CD14-positive monocyte (primary cell): ENCODE measurements around the gene AP4M1. TPM values are rescaled to one million over a fixed set of nuclear protein-coding genes. Genes with fewer than 3 reads are reported as not detected.

Source experiments
- DNase-seq, 3 donors: peaks; one replicate each; pipeline ENCODE4 v3.0.0-alpha.2; 2011 to 2022
- H2AFZ ChIP-seq: 2 replicates; pipeline ENCODE4 v1.6.0; 2012; ENCODE audit warnings: mild to moderate bottlenecking, low read depth, low read length, inconsistent platforms; ENCODE audit not compliant: insufficient read depth, poor library complexity, severe bottlenecking
- H3K27ac ChIP-seq, 2 donors: 1 replicate in 1 of 2; 2 replicates in 1 of 2; pipeline ENCODE4 v1.5.1; 2012 to 2013; ENCODE audit warnings: low read length in 2 of 2, control low read depth in 1 of 2, inconsistent platforms in 1 of 2, low read depth in 1 of 2, mild to moderate bottlenecking in 1 of 2
- H3K27me3 ChIP-seq, 2 donors: one replicate each; pipeline versions ENCODE4 v1.6.0 to v1.6.1; 2011 to 2013; ENCODE audit warnings: low read length in 2 of 2; ENCODE audit not compliant: control insufficient read depth in 2 of 2, insufficient read depth in 2 of 2
- H3K36me3 ChIP-seq, 2 donors: replicated peaks in 1 of 2; 1 replicate in 1 of 2; 2 replicates in 1 of 2; pipeline versions ENCODE4 v1.5.1 to v1.6.1; 2012 to 2013; ENCODE audit warnings: low read length in 2 of 2, control low read depth in 1 of 2, inconsistent platforms in 1 of 2, mild to moderate bottlenecking in 1 of 2; ENCODE audit not compliant: insufficient read depth in 2 of 2, control insufficient read depth in 1 of 2
- H3K4me1 ChIP-seq, 2 donors: 1 replicate in 1 of 2; 2 replicates in 1 of 2; pipeline versions ENCODE4 v1.5.1 to v1.6.1; 2012 to 2013; ENCODE audit warnings: low read length in 2 of 2, control low read depth in 1 of 2, inconsistent platforms in 1 of 2, mild to moderate bottlenecking in 1 of 2, moderate library complexity in 1 of 2; ENCODE audit not compliant: insufficient read depth in 2 of 2, control insufficient read depth in 1 of 2
- H3K4me2 ChIP-seq: replicated peaks from 2 replicates; pipeline ENCODE3; 2012; ENCODE audit warnings: low read length, moderate library complexity, mild to moderate bottlenecking; ENCODE audit not compliant: poor library complexity, severe bottlenecking; ENCODE audit errors: extremely low read depth
- H3K4me3 ChIP-seq, 3 experiments: fragments of 200-600 bp in 1 of 3; sonication (generic) in 1 of 3; replicated peaks in 1 of 3; 1 replicate in 2 of 3; 2 replicates in 1 of 3; pipeline ENCODE4 v1.5.1; 2011 to 2013; ENCODE audit warnings: low read length in 3 of 3, mild to moderate bottlenecking in 3 of 3, control low read depth in 2 of 3, low read depth in 2 of 3, inconsistent platforms in 1 of 3, moderate library complexity in 1 of 3
- H3K79me2 ChIP-seq: 2 replicates; pipeline ENCODE4 v1.6.0; 2012; ENCODE audit warnings: mild to moderate bottlenecking, control low read depth, inconsistent platforms, low read length, moderate library complexity; ENCODE audit not compliant: insufficient read depth
- H3K9ac ChIP-seq: 2 replicates; pipeline ENCODE4 v1.6.0; 2017; ENCODE audit warnings: low read length, mild to moderate bottlenecking; ENCODE audit not compliant: insufficient read depth, poor library complexity, severe bottlenecking
- H3K9me3 ChIP-seq, 2 donors: replicated peaks in 1 of 2; 1 replicate in 1 of 2; 2 replicates in 1 of 2; pipeline versions ENCODE4 v1.5.1 to v1.6.1; 2012 to 2013; ENCODE audit warnings: low read length in 2 of 2, control low read depth in 1 of 2; ENCODE audit not compliant: control insufficient read depth in 1 of 2, insufficient read depth in 1 of 2
- H4K20me1 ChIP-seq: 2 replicates; pipeline ENCODE4 v1.6.0; 2012; ENCODE audit warnings: mild to moderate bottlenecking, low read length, control low read depth, moderate library complexity; ENCODE audit not compliant: insufficient read depth
- H3K27ac Mint-ChIP-seq, 7 donors: one replicate each; pipeline ENCODE4 v1.8.0; 2020; ENCODE audit warnings: mild to moderate bottlenecking in 7 of 7, mixed read lengths in 7 of 7, moderate library complexity in 6 of 7, inconsistent platforms in 2 of 7
- H3K27me3 Mint-ChIP-seq, 3 donors: one replicate each; pipeline ENCODE4 v1.8.0; 2021 to 2022; ENCODE audit warnings: low read depth in 3 of 3, mild to moderate bottlenecking in 3 of 3, mixed read lengths in 3 of 3, moderate library complexity in 3 of 3, inconsistent platforms in 1 of 3
- H3K36me3 Mint-ChIP-seq, 2 donors: one replicate each; pipeline ENCODE4 v1.8.0; 2020; ENCODE audit warnings: mixed read lengths in 2 of 2, inconsistent platforms in 1 of 2, mild to moderate bottlenecking in 1 of 2
- H3K4me1 Mint-ChIP-seq: one replicate; pipeline ENCODE4 v1.8.0; 2020; ENCODE audit warnings: mild to moderate bottlenecking, mixed read lengths
- H3K4me3 Mint-ChIP-seq, 2 donors: one replicate each; pipeline ENCODE4 v1.8.0; 2020; ENCODE audit warnings: mild to moderate bottlenecking in 2 of 2, mixed read lengths in 2 of 2, moderate library complexity in 1 of 2
- H3K9me3 Mint-ChIP-seq, 7 donors: one replicate each; pipeline ENCODE4 v1.8.0; 2020 to 2022; ENCODE audit warnings: mixed read lengths in 7 of 7, mild to moderate bottlenecking in 6 of 7, moderate library complexity in 6 of 7, inconsistent platforms in 2 of 7
- WGBS: methylation state at CpG from one replicate; pipeline ENCODE4 v1.1.5; 2013; ENCODE audit warnings: missing lambda C conversion rate; ENCODE audit not compliant: insufficient coverage; 5-methylcytosine and 5-hydroxymethylcytosine counted together
- intact Hi-C, 2 donors: fragments of 100-400 bp; cut with micrococcal nuclease; formaldehyde crosslinking; loops; one replicate each; pipeline versions ENCODE4 v1.15.0 to v1.15.1; 2023
- polyA plus RNA-seq, 3 donors: library from polyadenylated mRNA; depleted of rRNA in 1 of 3; unstranded in 2 of 3; stranded (reverse) in 1 of 3; fragments of 300-500 nt in 2 of 3; fragments of >200 nt in 1 of 3; fragmentation: Illumina TruSeq in 2 of 3; gene quantifications; 1 replicate in 2 of 3; 2 replicates in 1 of 3; pipeline ENCODE4 v1.2.3, GENCODE V29; 2012 to 2021
- TF ChIP-seq, protein P1 (sequence below): fragments of 200-600 bp; IDR thresholded peaks from one replicate; pipeline ENCODE4 v1.8.0; 2022; ENCODE audit warnings: antibody characterized with exemption, mild to moderate bottlenecking

The AP4M1 gene
- polyA plus RNA-seq, 3 donors, result 10.5 to 13.1 (median 12.6) TPM

DNA sequence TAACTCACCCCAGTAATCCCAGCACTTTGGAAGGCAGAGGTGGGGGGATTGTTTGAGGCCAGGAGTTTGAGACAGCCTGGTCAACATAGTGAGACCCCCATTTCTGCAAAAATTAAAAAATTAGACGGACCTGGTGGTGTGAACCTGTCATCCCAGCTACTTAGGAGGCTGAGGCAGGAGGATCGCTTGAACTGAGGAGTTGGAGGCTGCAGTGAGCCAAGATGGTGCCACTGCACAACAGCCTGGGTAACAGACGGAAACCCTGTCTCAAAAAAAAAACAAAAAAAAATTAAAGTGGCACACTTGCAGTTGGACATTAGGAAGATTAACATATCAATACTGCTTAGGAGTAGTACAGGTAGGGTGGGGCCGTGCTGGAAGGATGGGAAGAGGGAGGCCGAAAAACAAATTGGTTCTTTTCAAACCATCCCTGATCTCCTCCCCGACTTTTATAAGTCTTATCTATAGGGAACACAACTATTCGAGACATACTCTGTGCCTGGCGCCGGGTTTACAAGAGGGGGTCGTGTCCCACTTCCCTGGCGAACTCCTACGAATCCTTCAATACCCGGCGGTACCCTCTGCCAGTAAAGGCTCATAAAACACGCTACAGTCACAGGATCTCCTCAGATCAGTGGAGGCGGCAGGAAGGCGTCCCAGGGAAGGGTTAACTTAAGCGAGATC is 17.1 kb downstream of the AP4M1 start:
- Histone ChIP-seq H2AFZ (peak overlapping the region; percentile 91), H3K27me3 (no peaks in the 10 kb centered on the region), H3K4me1 (peaks cover 28 to 33% of the 10 kb centered on the region in 2 donors), H3K36me3 (peaks cover 7 to 8% of the 10 kb centered on the region in 2 donors), H3K9me3 (no peaks in the 10 kb centered on the region), H3K9ac (peak overlapping the region; percentile 72), H3K4me3 (peak overlapping the region; percentile 53 to 91 (median 89)), H3K4me2 (peak overlapping the region; percentile 98), H3K79me2 (peaks cover 15% of the 10 kb centered on the region), H3K27ac (peak overlapping the region; percentile 68 to 91), H4K20me1 (no peaks in the 10 kb centered on the region)
- intact Hi-C loops, result loop anchor here in 1 of 2 donors (1.0 kb wide), 1 partner anchor 9 kb away; no protein-coding TSS in a partner anchor
- Mint-ChIP-seq H3K27ac (peak overlapping the region; percentile 97 to 99 (median 99)), H3K36me3 (peaks cover 9 to 19% of the 10 kb centered on the region in 2 donors), H3K4me1 (peaks cover 34% of the 10 kb centered on the region), H3K4me3 (peak overlapping the region; percentile 90 to 98), H3K27me3 (no peaks in the 10 kb centered on the region), H3K9me3 (no peaks in the 10 kb centered on the region)
- TF ChIP-seq, protein P1, sequence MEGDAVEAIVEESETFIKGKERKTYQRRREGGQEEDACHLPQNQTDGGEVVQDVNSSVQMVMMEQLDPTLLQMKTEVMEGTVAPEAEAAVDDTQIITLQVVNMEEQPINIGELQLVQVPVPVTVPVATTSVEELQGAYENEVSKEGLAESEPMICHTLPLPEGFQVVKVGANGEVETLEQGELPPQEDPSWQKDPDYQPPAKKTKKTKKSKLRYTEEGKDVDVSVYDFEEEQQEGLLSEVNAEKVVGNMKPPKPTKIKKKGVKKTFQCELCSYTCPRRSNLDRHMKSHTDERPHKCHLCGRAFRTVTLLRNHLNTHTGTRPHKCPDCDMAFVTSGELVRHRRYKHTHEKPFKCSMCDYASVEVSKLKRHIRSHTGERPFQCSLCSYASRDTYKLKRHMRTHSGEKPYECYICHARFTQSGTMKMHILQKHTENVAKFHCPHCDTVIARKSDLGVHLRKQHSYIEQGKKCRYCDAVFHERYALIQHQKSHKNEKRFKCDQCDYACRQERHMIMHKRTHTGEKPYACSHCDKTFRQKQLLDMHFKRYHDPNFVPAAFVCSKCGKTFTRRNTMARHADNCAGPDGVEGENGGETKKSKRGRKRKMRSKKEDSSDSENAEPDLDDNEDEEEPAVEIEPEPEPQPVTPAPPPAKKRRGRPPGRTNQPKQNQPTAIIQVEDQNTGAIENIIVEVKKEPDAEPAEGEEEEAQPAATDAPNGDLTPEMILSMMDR, result no peak
- no peak for DNase-seq
- WGBS, result 22% methylated on average over 16 of the region's 18 CpGs

DNA sequence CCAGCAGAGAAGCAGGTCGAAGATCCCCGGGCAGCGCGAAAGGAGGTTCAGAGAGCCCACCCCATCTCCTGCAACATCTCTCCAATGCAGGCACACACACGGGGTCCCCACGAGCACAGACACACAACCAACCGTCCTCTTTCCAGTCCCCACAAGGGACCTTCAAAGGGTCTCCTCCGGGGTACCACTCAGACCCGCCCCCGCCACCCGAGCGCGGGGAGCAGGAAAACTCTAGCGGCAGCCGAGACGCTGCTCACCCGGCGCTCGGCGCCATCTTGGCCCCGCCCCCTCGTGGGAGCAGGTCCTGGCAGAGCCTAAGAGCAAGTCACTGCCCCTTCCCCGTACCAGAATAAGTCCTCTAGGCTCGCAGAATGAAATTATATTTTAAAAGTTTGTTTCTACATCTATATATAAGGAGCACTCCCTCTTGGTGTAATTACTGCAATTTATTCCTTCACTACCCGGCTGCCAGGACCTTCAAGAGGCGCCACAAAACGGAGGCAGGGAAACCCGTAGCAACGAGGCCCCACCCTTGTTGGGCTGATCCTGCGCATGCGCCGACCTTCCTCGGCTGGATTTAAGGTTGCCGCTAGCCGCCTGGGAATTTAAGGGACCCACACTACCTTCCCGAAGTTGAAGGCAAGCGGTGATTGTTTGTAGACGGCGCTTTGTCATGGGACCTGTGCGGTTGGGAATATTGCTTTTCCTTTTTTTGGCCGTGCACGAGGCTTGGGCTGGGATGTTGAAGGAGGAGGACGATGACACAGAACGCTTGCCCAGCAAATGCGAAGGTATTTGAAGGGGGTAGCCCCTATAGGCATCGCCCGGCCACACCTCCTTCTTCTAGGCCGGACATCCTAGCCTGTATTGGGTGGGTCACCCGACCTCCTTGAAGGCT is 17.9 kb downstream of the AP4M1 start, which contains the start of the genes CNPY4 and TAF6:
Gene CNPY4, plus strand, starts transcription at position 563 of the 898 bp plus-strand sequence. Its CDS starts 111 bp downstream, at position 674.
Gene TAF6, minus strand, starts transcription at position 287 of the 898 bp plus-strand sequence. CDS start 5,149 bp downstream, outside the sequence.
- Histone ChIP-seq H3K27ac (peak within 1 kb of the TSS; percentile 68 to 91), H3K27me3 (no peaks in the 10 kb centered on the region), H3K79me2 (peaks cover 15% of the 10 kb centered on the region), H3K36me3 (peaks cover 0 to under 1% of the 10 kb centered on the region in 2 donors), H3K9ac (peak within 1 kb of the TSS; percentile 72), H3K4me2 (peak within 1 kb of the TSS; percentile 98), H3K9me3 (no peaks in the 10 kb centered on the region), H4K20me1 (no peaks in the 10 kb centered on the region), H3K4me3 (peak within 1 kb of the TSS; percentile 53 to 91 (median 89)), H3K4me1 (peaks cover 32 to 37% of the 10 kb centered on the region in 2 donors), H2AFZ (peak within 1 kb of the TSS; percentile 91)
- 0% methylated on average over 36 of the region's 49 CpGs for WGBS
- intact Hi-C loops, result loop anchor here in 1 of 2 donors (1.0 kb wide), 1 partner anchor 8 kb away; no protein-coding TSS in a partner anchor
- Mint-ChIP-seq H3K4me3 (peak within 1 kb of the TSS; percentile 90 to 98), H3K4me1 (peaks cover 36% of the 10 kb centered on the region), H3K36me3 (peaks cover 2 to 12% of the 10 kb centered on the region in 2 donors), H3K9me3 (no peaks in the 10 kb centered on the region), H3K27me3 (no peaks in the 10 kb centered on the region), H3K27ac (peak within 1 kb of the TSS; percentile 97 to 99 (median 99))
- TF ChIP-seq, protein P1, result no peak
- peak; percentile 90 to 94 (median 92) for DNase-seq
